Heart left ventricle (tissue), 13 donors: Measurements from ENCODE around the gene UPP1.

Experiments
- POLR2A ChIP-seq, 2 donors: fragments of 450-650 bp; IDR thresholded peaks; one replicate each; pipeline ENCODE4 v1.6.1; 2017; ENCODE audit warnings: antibody characterized with exemption in 2 of 2, mild to moderate bottlenecking in 2 of 2, moderate library complexity in 2 of 2
- TF ChIP-seq, protein P1 (sequence below), 12 donors: fragments of 200-600 bp; sonication (generic) in 4 of 12; IDR thresholded peaks; one replicate each; pipeline versions ENCODE4 v1.5.0 to v1.8.0; 2018 to 2022; ENCODE audit warnings: antibody characterized with exemption in 12 of 12, mild to moderate bottlenecking in 5 of 12
- donor health status: ischemic (EF 13 %, LVEDD 7.1; RV severe dilation, severe dysfunction).
- donor health status: DM: no; HTN: yes; CAD: no.
- donor health status: DM: no; HTN: no; CAD: no.
- donor health status: ischemic (EF 25% LVEDD 6.9; RV normal size, moderate dysfunction).
- donor health status: ischemic (EF 25% LVEDD 5.7; RV mildly dilated, moderate dysfunction).
- donor health status: ischemic (EF 35%, LVEDD 5.7; RV mildly dilated, moderate dysfunction).
- donor health status: nonischemic (EF 11% LVEDD 7.7; RV severe dilation, severe dysfunction).
- donor health status: DM: yes; HTN: yes; CAD: no.
- donor health status: PGD.
- donor health status: ischemic (EF 29% LVEDD 5.4; RV normal size, mild dysfunction).
- donor health status: nonischemic (EF 23%, LVEDD 6.1; RV moderate dilation, normal function).

DNA sequence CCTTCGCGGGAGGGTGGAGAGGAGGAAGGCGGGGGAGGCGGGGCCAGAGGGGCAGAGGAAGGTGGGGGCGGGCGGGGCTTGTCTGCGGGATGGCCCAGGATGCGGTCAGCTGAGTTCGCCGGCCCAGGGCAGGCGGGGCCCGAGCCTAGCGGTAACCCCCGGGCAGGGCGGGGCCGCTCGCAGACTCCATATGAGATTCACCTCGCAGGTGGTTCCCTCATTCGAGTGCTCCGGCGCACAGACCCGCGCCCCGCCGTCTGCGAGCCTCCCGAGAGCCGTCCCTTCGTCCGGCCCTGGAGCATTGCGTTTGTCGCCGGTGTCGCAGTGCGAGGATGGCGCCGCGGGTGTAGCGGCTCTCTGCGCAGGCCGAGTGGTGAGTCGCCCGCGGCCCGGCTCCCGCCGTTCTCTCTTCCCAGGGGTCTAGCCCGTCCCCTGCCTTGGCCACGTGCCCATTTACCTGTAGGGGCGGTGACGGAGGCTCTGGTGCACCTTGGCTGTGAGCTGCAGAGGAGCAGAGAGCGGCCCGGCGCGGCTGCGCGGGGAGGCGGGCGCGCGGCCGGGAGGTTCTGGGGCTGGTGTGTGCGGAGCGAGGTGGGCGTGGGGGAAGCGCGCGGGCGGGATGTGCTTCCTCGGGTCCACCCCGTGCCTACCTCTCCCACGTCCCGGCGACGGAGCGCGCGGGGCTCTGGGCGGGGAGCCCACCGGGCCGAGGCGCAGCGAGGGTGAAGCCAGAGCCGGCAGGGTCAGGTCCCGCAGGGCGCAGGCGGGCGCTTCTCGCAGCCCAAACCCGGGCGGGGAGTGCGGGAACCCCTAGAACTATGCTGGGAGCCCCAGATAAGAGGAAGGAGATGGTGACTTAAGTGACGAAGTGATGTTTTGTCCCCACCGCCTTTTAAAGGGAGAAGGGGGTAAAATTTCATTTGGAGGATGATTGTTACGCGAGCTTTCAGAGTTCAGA lies at the start of gene UPP1:
- TF ChIP-seq, protein P1, sequence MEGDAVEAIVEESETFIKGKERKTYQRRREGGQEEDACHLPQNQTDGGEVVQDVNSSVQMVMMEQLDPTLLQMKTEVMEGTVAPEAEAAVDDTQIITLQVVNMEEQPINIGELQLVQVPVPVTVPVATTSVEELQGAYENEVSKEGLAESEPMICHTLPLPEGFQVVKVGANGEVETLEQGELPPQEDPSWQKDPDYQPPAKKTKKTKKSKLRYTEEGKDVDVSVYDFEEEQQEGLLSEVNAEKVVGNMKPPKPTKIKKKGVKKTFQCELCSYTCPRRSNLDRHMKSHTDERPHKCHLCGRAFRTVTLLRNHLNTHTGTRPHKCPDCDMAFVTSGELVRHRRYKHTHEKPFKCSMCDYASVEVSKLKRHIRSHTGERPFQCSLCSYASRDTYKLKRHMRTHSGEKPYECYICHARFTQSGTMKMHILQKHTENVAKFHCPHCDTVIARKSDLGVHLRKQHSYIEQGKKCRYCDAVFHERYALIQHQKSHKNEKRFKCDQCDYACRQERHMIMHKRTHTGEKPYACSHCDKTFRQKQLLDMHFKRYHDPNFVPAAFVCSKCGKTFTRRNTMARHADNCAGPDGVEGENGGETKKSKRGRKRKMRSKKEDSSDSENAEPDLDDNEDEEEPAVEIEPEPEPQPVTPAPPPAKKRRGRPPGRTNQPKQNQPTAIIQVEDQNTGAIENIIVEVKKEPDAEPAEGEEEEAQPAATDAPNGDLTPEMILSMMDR (IDR thresholded peaks at IDR 0.05): no peak
- peak in 1 of 2 donors; percentile 68 for TF ChIP-seq POLR2A (IDR thresholded peaks at IDR 0.05)
